ENCODE measurements around the gene BAHCC1. TPM values are rescaled to one million over a fixed set of nuclear protein-coding genes. Genes with fewer than 3 reads are reported as not detected.

Gene BAHCC1
- total RNA-seq, 2 experiments from 2014 or later = 0.23 to 0.64 TPM

DNA sequence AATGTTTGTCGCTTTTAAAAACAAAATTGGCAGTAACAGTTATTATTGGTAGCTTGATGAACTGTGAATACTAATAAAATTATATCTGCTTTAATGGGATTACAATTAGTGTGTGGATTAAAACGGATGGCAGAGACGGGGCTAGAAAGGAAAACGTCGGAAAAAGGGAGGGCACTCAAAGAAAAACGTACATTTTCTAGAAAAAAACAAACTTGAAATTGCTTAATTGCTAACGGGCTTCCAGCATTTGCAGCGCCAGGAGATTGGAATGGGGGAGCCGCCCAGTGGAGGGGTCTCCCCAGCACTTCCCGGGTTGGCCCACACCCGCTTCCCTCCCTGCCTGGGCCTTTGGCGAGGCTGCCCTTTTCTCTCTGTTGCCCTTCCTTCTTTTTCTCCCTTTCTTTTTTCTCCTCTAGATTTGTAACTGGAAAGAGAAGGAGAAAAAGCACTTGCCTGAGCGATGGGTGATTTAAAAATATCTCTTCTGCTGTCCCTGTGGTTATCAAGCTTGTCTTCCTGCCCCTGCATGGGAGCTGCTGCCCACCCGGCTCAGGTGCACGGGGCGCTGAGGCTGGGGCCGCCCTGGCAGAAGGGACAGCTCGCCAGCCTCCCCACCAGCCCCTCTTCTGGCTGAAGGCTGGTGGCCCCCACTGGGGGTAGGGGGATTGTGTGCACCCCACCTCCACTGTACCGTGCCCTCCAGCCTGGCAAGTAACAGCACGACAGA is 5.9 kb downstream of the BAHCC1 start:
- H3K4me3 Mint-ChIP-seq = no peak overlapping the region
- peaks cover 71% of the 10 kb centered on the region for H3K27me3 Mint-ChIP-seq
- no peaks in the 10 kb centered on the region for H3K9me3 Mint-ChIP-seq (ENCODE audit: low read depth)
- no peak overlapping the region for H3K27ac Mint-ChIP-seq
- H3K36me3 Mint-ChIP-seq = peaks cover 2% of the 10 kb centered on the region
- peaks cover 12% of the 10 kb centered on the region for H3K4me1 Mint-ChIP-seq
- CTCF ChIA-PET = interaction anchor here (1.3 to 2.0 kb wide), 2 partner anchors 29 to 83 kb away, joined by 4 to 7 read pairs; no protein-coding TSS in a partner anchor
- ATAC-seq (no peak), DNase-seq (no peak)

DNA sequence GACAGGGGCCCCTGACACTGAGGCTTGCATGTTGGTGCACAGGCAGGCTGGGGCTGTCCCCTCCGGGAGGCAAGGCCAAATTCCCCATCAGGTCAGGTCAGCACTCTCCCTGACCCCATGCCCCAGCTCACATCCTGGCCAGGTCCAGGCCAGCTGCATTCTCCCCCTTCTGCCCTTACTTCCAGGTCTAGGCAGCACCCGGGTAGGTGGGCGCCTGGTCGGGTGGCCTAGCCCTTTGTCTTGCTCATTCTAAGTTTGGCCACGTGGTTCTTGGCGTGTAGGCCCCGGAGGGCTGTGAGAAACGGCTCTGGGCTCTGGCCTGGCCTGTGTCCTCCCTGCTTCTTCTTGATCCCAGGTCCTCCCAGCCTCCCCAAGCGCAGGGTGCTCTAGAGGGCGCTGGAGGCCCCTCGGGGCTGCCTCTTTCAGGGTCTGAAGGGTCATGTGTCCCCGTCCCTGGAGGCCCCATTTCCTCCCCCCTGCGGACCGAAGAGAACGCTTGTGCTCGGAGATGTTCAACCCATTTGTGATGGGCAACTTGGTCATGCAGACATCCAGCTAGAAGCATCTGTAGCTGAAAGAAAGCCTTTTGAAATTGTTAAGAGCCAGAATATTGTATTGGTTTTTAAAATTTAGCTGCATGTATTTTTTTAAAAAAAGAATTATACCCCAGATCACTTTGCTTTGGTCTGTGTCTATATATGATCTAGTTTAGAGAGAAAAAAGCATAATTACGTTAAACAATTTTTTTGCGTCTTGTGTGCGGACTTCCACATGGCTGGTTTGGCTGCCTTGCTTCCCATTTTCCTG is 6.7 kb downstream of the BAHCC1 start:
- Mint-ChIP-seq H3K4me3 (no peak overlapping the region), H3K4me1 (peaks cover 10% of the 10 kb centered on the region), H3K27me3 (peaks cover 77% of the 10 kb centered on the region), H3K27ac (peak overlapping the region; percentile 38), H3K36me3 (peaks cover 2% of the 10 kb centered on the region), H3K9me3 (ENCODE audit: low read depth) (no peaks in the 10 kb centered on the region)
- CTCF ChIA-PET = interaction anchor here (1.3 to 2.0 kb wide), 3 partner anchors 11 to 83 kb away, joined by 4 to 7 read pairs (median 4); no protein-coding TSS in a partner anchor
- ATAC-seq = no peak
- no peak for DNase-seq

DNA sequence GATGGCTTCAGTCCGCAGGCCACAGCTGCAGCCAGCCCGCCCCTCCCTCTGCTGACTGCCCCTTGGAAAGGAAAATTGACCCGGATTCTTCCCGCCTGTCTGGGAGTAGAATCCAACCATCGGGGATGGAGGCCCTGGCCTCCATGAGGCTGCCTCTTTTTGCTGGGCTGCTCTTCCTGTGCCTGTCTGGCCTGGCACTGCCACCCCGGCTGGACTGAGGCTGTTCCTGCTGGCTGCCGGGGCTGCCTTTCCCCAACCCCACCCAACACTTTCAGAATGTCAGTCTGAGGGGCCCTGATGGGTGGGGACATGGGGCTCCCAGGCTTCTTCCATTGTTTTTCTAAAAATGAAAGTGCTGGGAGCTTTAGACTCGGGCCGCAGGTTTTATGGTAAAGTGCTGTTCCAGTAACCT is 7.3 kb downstream of the BAHCC1 start:
- CTCF ChIA-PET = interaction anchor here (1.3 to 2.0 kb wide), 2 partner anchors 10 to 82 kb away, joined by 4 to 7 read pairs; no protein-coding TSS in a partner anchor
- peaks cover 2% of the 10 kb centered on the region for H3K36me3 Mint-ChIP-seq
- peaks cover 80% of the 10 kb centered on the region for H3K27me3 Mint-ChIP-seq

DNA sequence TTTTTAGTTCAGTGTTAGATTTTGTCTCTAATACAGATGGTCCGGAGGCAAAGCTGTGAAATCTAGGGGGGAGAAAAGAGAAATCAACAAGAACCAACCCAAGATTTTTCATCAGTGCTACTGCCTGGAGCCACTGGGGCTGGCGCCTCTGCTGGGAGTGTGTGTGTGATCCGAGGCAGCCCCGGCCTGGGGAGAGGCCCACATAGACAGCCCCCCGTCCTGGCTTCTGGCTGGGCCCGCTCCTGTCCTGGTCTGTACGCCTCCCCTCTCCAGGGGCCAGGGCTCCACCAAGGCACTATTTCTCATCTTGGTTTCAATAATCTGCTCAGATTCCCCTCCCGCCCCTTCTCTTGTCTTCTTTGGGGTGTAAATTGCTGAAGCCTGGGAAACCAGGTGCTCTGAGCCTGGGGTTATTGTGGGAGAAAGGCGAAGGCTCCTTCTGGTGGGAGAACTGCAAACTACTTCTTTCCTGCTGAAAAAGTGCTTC is 7.8 kb downstream of the BAHCC1 start:
- Mint-ChIP-seq H3K27ac (no peak overlapping the region), H3K36me3 (peaks cover 2% of the 10 kb centered on the region), H3K27me3 (peaks cover 80% of the 10 kb centered on the region), H3K4me3 (no peak overlapping the region), H3K9me3 (ENCODE audit: low read depth) (no peaks in the 10 kb centered on the region), H3K4me1 (peaks cover 7% of the 10 kb centered on the region)
- no peak for ATAC-seq
- DNase-seq = no peak
- CTCF ChIA-PET = interaction anchor here (1.3 to 2.0 kb wide), 2 partner anchors 10 to 82 kb away, joined by 4 to 7 read pairs; no protein-coding TSS in a partner anchor

More for the DNA sequence above, 7.3 kb downstream of the BAHCC1 start:
- DNase-seq = no peak
- Mint-ChIP-seq H3K4me1 (peaks cover 10% of the 10 kb centered on the region), H3K27ac (no peak overlapping the region), H3K9me3 (ENCODE audit: low read depth) (no peaks in the 10 kb centered on the region), H3K4me3 (no peak overlapping the region)
- no peak for ATAC-seq

DNA sequence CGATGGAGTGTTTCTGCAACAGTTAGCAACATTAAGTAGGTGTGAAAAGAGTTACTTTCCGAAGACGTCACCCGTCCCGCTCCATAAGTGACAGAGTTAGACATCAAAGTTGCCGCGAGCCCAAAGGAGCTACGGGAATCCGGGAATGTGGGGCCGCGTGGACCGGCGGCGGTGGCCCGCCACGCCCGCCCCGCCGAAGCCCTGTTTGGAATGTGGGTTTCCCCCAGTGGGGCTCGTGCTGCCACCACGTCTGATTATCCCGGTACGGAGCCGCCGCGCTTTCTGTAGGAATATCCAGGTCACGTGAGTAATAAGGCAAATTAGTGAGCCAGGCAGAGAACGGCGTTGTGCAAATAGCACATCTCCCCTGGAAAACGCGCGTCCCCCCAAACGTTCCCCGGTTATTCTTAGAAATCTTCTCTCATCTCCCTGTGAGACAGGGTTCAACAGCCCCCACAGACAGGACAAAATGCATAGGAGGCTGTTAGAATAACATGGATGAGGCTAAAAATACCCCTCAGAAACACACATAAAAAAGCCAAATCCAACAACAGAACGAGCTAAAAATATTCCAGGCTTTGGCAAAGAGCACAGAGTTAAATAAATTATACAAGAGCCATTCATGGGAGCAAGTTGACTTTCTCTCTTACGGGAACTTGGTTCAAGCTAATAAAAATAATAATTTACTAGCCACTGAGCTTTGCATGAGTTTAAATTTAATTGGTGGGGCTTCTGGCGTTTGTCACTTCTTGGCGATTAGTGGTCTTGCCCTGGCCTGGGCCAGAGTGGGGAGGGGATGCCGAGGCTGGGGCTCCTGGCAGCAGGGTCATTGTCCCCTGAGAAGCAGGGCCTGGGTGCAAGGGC is 8.6 kb downstream of the BAHCC1 start:
- Mint-ChIP-seq H3K4me1 (peaks cover 5% of the 10 kb centered on the region), H3K27me3 (peaks cover 82% of the 10 kb centered on the region), H3K36me3 (peaks cover under 1% of the 10 kb centered on the region), H3K9me3 (ENCODE audit: low read depth) (no peaks in the 10 kb centered on the region), H3K4me3 (no peak overlapping the region), H3K27ac (no peak overlapping the region)
- no peak for ATAC-seq
- no peak for DNase-seq
- CTCF ChIA-PET = interaction anchor here (1.3 kb wide), 1 partner anchor 78 kb away, joined by 4 read pairs; no protein-coding TSS in a partner anchor

DNA sequence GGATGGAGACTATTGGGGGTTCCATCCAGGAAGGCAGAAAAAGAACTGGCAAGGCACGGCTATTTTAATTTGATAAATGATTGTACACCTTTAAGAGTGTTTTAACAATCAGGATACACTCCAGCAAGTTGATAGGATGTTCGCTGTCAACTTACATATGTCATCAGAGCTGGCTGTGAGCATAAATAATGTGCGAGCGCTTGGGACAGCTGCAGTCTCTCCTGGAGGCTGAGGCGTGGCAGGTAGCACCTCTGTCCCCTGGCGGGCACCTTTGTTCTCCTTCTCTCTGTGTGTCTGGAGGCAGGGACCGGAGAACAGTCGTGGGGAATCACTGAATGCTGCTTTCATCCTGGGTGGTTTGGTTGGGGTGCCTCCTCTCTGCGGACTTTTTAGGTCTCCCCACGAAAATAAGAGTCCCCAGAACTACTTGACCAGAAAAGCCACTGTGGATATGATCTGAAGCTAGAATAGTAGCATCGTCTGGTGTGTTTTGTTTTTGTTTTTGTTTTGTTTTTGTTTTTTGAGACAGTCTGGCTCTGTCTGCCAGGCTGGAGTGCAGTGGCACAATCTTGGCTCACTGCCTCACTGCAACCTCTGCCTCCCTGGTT is 9.4 kb downstream of the BAHCC1 start:
- Mint-ChIP-seq H3K27me3 (peaks cover 84% of the 10 kb centered on the region), H3K27ac (no peak overlapping the region), H3K4me3 (no peak overlapping the region), H3K9me3 (ENCODE audit: low read depth) (no peaks in the 10 kb centered on the region), H3K36me3 (no peaks in the 10 kb centered on the region), H3K4me1 (peaks cover 3% of the 10 kb centered on the region)
- DNase-seq (no peak), ATAC-seq (no peak)
- CTCF ChIA-PET = interaction anchor here (1.3 to 1.8 kb wide), 2 partner anchors 77 to 80 kb away, joined by 4 to 6 read pairs; no protein-coding TSS in a partner anchor

DNA sequence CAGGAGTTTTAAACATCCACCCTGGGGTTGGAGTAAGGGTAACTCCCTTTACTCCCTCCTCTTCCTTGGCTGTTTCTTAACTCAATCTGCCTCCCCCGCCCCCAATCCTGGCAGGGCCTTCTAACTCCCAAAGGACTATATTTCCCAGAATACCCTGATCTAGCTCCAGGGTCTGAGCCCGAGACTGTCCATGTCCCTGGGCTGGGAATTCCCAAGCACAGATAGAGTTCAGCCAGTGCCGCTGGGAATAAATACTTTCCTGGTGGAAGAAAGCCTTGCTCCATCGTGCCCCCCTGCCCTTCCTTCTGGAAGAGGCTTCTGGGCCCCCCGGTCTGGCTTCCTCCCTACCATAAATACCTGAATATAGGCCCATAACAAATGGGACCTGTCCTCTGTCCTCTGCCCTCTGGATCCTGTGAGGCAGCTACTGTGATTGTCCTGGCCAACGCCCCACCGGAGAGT is 10.2 kb downstream of the BAHCC1 start:
- peaks cover 80% of the 10 kb centered on the region for H3K27me3 Mint-ChIP-seq
- H3K27ac Mint-ChIP-seq = no peak overlapping the region
- no peak for DNase-seq
- no peaks in the 10 kb centered on the region for H3K4me1 Mint-ChIP-seq
- H3K36me3 Mint-ChIP-seq = no peaks in the 10 kb centered on the region
- no peak for ATAC-seq
- CTCF ChIA-PET = interaction anchor here (0.5 to 1.8 kb wide), 2 partner anchors 79 to 134 kb away, joined by 3 to 6 read pairs; no protein-coding TSS in a partner anchor
- no peaks in the 10 kb centered on the region for H3K9me3 Mint-ChIP-seq (ENCODE audit: low read depth)
- no peak overlapping the region for H3K4me3 Mint-ChIP-seq

DNA sequence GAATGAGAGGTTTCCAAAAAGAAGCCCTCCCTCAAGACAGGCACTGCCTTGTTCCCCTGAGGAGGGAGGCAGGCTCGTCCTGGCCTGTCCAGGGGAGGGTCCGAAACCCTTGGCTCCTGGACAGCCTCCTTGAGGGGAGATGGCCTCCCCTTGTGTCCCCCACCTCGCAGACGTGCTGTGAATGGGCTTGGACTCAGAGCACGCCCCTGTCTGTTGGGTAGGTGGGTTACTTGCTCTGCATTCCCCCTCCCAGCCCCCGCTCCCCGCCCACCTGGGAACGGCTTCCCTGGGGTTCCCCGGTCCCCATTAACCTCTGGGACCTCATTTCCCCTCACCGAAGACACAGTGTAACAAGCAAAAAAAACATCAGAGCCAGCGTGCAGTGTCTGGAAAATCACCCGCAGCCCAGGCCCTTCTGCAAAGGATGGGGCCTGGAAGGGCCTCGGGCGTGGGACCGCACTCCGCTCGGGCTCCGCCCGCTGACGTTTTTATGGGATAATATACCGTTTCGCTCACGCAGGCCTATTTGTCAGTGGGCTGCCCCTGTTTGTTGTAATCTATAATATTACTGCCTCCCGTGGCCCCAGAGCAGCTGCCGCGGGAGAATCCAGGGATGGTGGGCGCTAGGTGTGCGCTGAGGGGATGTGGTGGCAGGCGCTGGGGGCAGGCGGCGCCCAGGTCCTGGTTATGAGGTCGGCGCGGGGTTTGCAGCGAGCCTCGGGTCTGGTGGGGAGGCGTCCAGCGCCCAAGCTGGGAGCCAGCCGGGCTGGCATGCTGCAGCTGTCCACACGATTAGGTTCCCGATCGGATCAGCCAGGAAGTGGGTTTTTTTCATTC is 11.1 kb downstream of the BAHCC1 start:
- no peaks in the 10 kb centered on the region for H3K4me1 Mint-ChIP-seq
- H3K27ac Mint-ChIP-seq = no peak overlapping the region
- DNase-seq (no peak), ATAC-seq (no peak)
- H3K27me3 Mint-ChIP-seq = peaks cover 71% of the 10 kb centered on the region
- CTCF ChIA-PET = interaction anchor here (1.8 kb wide), 1 partner anchor 78 kb away, joined by 6 read pairs; no protein-coding TSS in a partner anchor
- H3K36me3 Mint-ChIP-seq = no peaks in the 10 kb centered on the region
- H3K9me3 Mint-ChIP-seq (ENCODE audit: low read depth) = no peaks in the 10 kb centered on the region
- H3K4me3 Mint-ChIP-seq = no peak overlapping the region

DNA sequence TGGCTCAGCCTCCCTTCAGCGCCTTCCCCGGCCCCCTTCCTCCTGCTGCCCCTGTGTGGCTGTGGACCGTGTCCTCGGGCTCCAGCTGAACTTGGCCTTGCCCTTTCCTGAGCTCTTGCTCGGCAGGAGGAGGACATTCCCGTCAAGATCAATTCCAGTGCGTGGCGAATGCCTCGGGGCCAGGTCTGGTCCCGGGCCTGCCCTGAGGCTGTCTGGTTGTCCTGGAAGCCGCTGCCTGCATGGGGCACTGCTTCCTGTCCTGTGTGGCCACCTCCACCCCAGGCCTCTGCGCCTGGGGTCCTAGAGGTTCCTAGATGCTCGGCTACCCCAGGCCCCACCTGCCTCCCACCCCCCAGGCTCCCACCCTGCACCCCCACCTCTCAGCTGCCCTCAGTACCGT is 12.8 kb downstream of the BAHCC1 start:
- Mint-ChIP-seq H3K4me3 (no peak overlapping the region), H3K27me3 (peaks cover 58% of the 10 kb centered on the region), H3K36me3 (no peaks in the 10 kb centered on the region), H3K9me3 (ENCODE audit: low read depth) (no peaks in the 10 kb centered on the region), H3K27ac (no peak overlapping the region), H3K4me1 (peaks cover 9% of the 10 kb centered on the region)
- CTCF ChIA-PET = interaction anchor here (1.6 kb wide), 1 partner anchor 76 kb away, joined by 3 read pairs; no protein-coding TSS in a partner anchor
- DNase-seq (no peak), ATAC-seq (no peak)

DNA sequence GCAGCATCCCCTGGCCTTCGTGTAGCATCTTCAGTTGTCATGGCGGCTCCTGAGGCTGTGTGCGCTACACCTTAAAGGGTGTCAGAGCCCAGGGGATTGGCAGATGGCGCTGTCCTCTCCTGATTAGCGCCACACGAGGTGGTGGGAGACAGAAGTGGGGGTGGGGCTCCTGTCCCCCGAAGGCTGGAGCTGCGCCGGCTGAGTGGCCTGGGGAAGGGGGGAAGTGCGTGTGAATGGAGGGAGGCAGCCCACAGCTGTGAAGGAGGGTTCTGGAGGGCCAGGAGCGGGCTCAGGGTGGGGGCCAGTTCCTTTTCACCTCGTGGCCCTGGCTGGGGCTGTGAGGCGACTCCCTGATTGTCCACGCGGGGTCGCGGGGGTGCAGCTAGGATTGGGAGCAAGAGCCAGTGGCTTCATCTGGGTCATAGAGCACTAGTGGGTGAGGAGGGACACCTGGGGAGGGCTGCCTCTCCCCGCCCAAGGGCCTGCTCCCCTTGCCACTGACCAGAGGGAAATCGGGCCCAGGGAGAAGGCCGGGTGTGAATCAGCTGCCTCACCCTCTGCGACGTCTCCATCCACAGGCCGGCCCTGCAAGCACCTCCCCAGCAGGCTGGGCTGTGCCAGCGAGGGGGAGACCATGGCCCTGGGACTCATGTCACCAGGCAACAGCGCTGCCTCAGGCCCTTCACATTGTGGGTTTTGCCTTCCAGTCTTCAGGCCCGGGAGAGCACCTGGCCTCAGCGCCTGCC is 14.1 kb downstream of the BAHCC1 start:
- H3K27me3 Mint-ChIP-seq = peaks cover 46% of the 10 kb centered on the region
- H3K4me1 Mint-ChIP-seq = peaks cover 12% of the 10 kb centered on the region
- H3K36me3 Mint-ChIP-seq = no peaks in the 10 kb centered on the region
- no peak for DNase-seq
- CTCF ChIA-PET = interaction anchor here (1.6 kb wide), 1 partner anchor 75 kb away, joined by 3 read pairs; no protein-coding TSS in a partner anchor
- H3K9me3 Mint-ChIP-seq (ENCODE audit: low read depth) = no peaks in the 10 kb centered on the region
- no peak overlapping the region for H3K27ac Mint-ChIP-seq
- no peak for ATAC-seq
- H3K4me3 Mint-ChIP-seq = no peak overlapping the region

DNA sequence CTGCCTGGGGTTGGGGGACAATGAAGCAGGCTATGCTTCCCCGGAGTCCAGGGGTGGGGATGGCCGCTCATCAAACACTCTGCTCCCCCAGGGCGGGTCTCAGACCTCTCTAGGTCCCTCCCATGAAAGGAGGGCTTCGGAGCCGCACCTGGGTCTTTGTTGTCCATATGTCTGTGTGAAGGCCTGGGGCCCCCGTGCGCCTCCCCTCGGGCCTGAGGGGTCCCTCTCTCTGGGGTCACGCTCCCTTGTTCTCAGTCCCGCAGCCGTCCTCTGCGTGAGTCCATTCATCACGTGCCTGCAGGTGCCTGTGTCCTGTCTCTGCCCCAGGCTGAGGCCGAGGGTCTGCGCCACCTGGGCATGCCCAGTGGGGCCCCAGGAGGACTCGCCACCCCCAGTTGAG is 15.6 kb downstream of the BAHCC1 start:
- Mint-ChIP-seq H3K4me3 (no peak overlapping the region), H3K27ac (no peak overlapping the region), H3K4me1 (peaks cover 12% of the 10 kb centered on the region), H3K27me3 (peaks cover 34% of the 10 kb centered on the region), H3K9me3 (ENCODE audit: low read depth) (no peaks in the 10 kb centered on the region), H3K36me3 (no peaks in the 10 kb centered on the region)
- CTCF ChIA-PET = interaction anchor here (1.0 kb wide), 1 partner anchor 74 kb away, joined by 3 read pairs; no protein-coding TSS in a partner anchor
- DNase-seq (no peak), ATAC-seq (no peak)
